HCT116 (cell line): ENCODE results near the gene SLC66A1. TPM values are rescaled to one million over a fixed set of nuclear protein-coding genes. Genes with fewer than 3 reads are reported as not detected.

Experiments
- ATAC-seq: fragments of 200-7000 bp; cut with Tn5 transposase; 2 replicates; pipeline ENCODE4 v1.9.1; 2020; ENCODE audit warnings: mild to moderate bottlenecking, moderate library complexity
- BruUV-seq: library from RNA; stranded (reverse); fragments of 400-500 nt; replicated peaks from 2 replicates; lab custom pipeline; 2021; lab: Mats Ljungman, UMichigan
- CTCF ChIA-PET: fragments of 300-600 bp; sonication (Branson Sonifier 250); formaldehyde crosslinking; loops from one replicate; lab custom pipeline; 2021; ENCODE audit warnings: antibody characterized with exemption; lab: Charles Lee
- POLR2A ChIA-PET: fragments of 300-600, 350-600 bp; sonication (Branson Sonifier 250); formaldehyde crosslinking; loops from one replicate; lab custom pipeline; 2021; ENCODE audit warnings: antibody characterized with exemption; lab: Charles Lee
- RAD21 ChIA-PET, 2 experiments: fragments of 300-600 bp; sonication (Branson Sonifier 250); formaldehyde crosslinking; loops; one replicate each; lab custom pipeline; 2023; ENCODE audit warnings: low total read pairs in 2 of 2; ENCODE audit not compliant: uncharacterized antibody in 2 of 2, unreplicated experiment in 2 of 2, low non-redundant PET in 1 of 2; lab: Charles Lee
- DNase-seq: peaks from one replicate; pipeline ENCODE4 v3.0.0-alpha.2; 2010; ENCODE audit warnings: low read depth, low spot score
- H2AFZ ChIP-seq: fragments of 200-600 bp; shearing (Covaris generic), sonication (generic); 2 replicates; pipeline ENCODE4 v1.6.1; 2017; ENCODE audit warnings: low read depth, mixed run types, mixed read lengths, antibody characterized with exemption, low read length; ENCODE audit not compliant: poor library complexity, severe bottlenecking
- H3K27ac ChIP-seq: 2 replicates; pipeline ENCODE4 v1.5.1; 2012; ENCODE audit warnings: low read depth, low read length
- H3K27me3 ChIP-seq: fragments of 200-600 bp; sonication (generic); 2 replicates; pipeline ENCODE4 v1.6.1; 2016; ENCODE audit warnings: mixed run types, low read length, mixed read lengths; ENCODE audit not compliant: insufficient read depth
- H3K36me3 ChIP-seq, 2 experiments: fragments of 200-500 bp in 1 of 2; fragments of 200-600 bp in 1 of 2; sonication (Bioruptor generic) in 1 of 2; sonication (generic) in 1 of 2; 2 replicates each; pipeline versions ENCODE4 v1.5.1 to v1.6.1; 2014 to 2016; ENCODE audit warnings: low read length in 2 of 2, inconsistent platforms in 1 of 2, mixed read lengths in 1 of 2, mixed run types in 1 of 2; ENCODE audit not compliant: insufficient read depth in 2 of 2, control insufficient read depth in 1 of 2
- H3K4me1 ChIP-seq, 2 experiments: fragments of 200-600 bp in 1 of 2; sonication (generic) in 1 of 2; 2 replicates each; pipeline versions ENCODE4 v1.5.1 to v1.6.1; 2012 to 2017; ENCODE audit warnings: low read length in 2 of 2, inconsistent platforms in 1 of 2, mild to moderate bottlenecking in 1 of 2, mixed read lengths in 1 of 2, mixed run types in 1 of 2, moderate library complexity in 1 of 2; ENCODE audit not compliant: insufficient read depth in 2 of 2, control insufficient read depth in 1 of 2
- H3K4me2 ChIP-seq: fragments of 200-600 bp; sonication (generic); 2 replicates; pipeline ENCODE4 v1.6.1; 2017; ENCODE audit warnings: mixed run types, low read length, mixed read lengths
- H3K4me3 ChIP-seq, 2 experiments: fragments of 200-600 bp in 1 of 2; sonication (generic) in 1 of 2; replicated peaks in 1 of 2; 2 replicates each; pipeline ENCODE4 v1.5.1; 2011 to 2016; ENCODE audit warnings: low read length in 2 of 2, control low read depth in 1 of 2, low read depth in 1 of 2, mild to moderate bottlenecking in 1 of 2, mixed read lengths in 1 of 2, mixed run types in 1 of 2
- H3K79me2 ChIP-seq: fragments of 200-600 bp; sonication (generic); 2 replicates; pipeline ENCODE4 v1.6.1; 2017; ENCODE audit warnings: mild to moderate bottlenecking, mixed run types, low read length, moderate library complexity, mixed read lengths; ENCODE audit not compliant: insufficient read depth
- H3K9ac ChIP-seq: fragments of 200-600 bp; sonication (generic); 2 replicates; pipeline ENCODE4 v1.6.1; 2016; ENCODE audit warnings: low read length, mixed read lengths
- H3K9me2 ChIP-seq: fragments of 200-600 bp; sonication (generic), shearing (Covaris generic); 2 replicates; pipeline ENCODE4 v1.6.1; 2017; ENCODE audit warnings: mixed run types, mild to moderate bottlenecking, moderate library complexity; ENCODE audit not compliant: insufficient read depth
- H3K9me3 ChIP-seq, 2 experiments: fragments of 200-500 bp in 1 of 2; fragments of 200-600 bp in 1 of 2; sonication (Bioruptor generic) in 1 of 2; sonication (generic) in 1 of 2; 2 replicates each; pipeline ENCODE4 v1.6.1; 2014 to 2017; ENCODE audit warnings: low read length in 2 of 2, mixed read lengths in 2 of 2, inconsistent platforms in 1 of 2, low read depth in 1 of 2, mild to moderate bottlenecking in 1 of 2, mixed run types in 1 of 2, moderate library complexity in 1 of 2; ENCODE audit not compliant: control insufficient read depth in 1 of 2, insufficient read depth in 1 of 2
- H4K20me1 ChIP-seq: fragments of 200-600 bp; sonication (generic), shearing (Covaris generic); 2 replicates; pipeline ENCODE4 v1.6.1; 2017; ENCODE audit warnings: mixed run types, mild to moderate bottlenecking, moderate library complexity; ENCODE audit not compliant: insufficient read depth
- ATF3 ChIP-seq: IDR thresholded peaks from 2 replicates; pipeline ENCODE4 v1.6.1; 2012
- CBX3 ChIP-seq: IDR thresholded peaks from 2 replicates; pipeline ENCODE4 v1.6.1; 2012; ENCODE audit warnings: low read depth
- ELF1 ChIP-seq: IDR thresholded peaks from 2 replicates; pipeline ENCODE4 v1.6.1; 2012; ENCODE audit warnings: low read depth, borderline replicate concordance
- EZH2phosphoT487 ChIP-seq: fragments of 200-600 bp; IDR thresholded peaks from 2 replicates; pipeline ENCODE4 v1.6.1; 2018; ENCODE audit warnings: antibody characterized with exemption, borderline replicate concordance
- JUND ChIP-seq: IDR thresholded peaks from 2 replicates; pipeline ENCODE4 v1.6.1; 2012
- MAX ChIP-seq: IDR thresholded peaks from 2 replicates; pipeline ENCODE4 v1.6.1; 2012
- RAD21 ChIP-seq: IDR thresholded peaks from 2 replicates; pipeline ENCODE4 v1.6.1; 2012; ENCODE audit warnings: low read depth, mild to moderate bottlenecking
- REST ChIP-seq: IDR thresholded peaks from 2 replicates; pipeline ENCODE4 v1.6.1; 2012; ENCODE audit warnings: low read depth
- SIN3A ChIP-seq: IDR thresholded peaks from 2 replicates; pipeline ENCODE4 v1.6.1; 2012; ENCODE audit warnings: low read depth
- SP1 ChIP-seq: IDR thresholded peaks from 2 replicates; pipeline ENCODE4 v1.6.1; 2012; ENCODE audit warnings: low read depth
- TCF7L2 ChIP-seq: IDR thresholded peaks from 2 replicates; pipeline ENCODE4 v1.7.0; 2011; ENCODE audit warnings: borderline replicate concordance, inconsistent platforms; ENCODE audit not compliant: insufficient read depth, insufficient read length; ENCODE audit errors: extremely low read depth
- ZBTB33 ChIP-seq: IDR thresholded peaks from 2 replicates; pipeline ENCODE4 v1.6.1; 2011; ENCODE audit warnings: mild to moderate bottlenecking, low read length, moderate library complexity; ENCODE audit not compliant: insufficient replicate concordance; ENCODE audit errors: extremely low read depth
- ZFX ChIP-seq: fragments of 450-650 bp; IDR thresholded peaks from 2 replicates; pipeline ENCODE4 v1.6.1; 2017
- intact Hi-C: fragments of 100-400 bp; cut with micrococcal nuclease; formaldehyde crosslinking; loops from 2 replicates; pipeline ENCODE4 v1.10.0; 2022
- total RNA-seq: library from RNA; stranded (reverse); gene quantifications from one replicate; pipeline ENCODE4 v1.2.1, GENCODE V29; 2021; ENCODE audit not compliant: unreplicated experiment

Gene SLC66A1
- total RNA-seq, 1 experiment from 2014 or later, result 11.1 TPM

GRCh38 chr1:19309123-19309813 lies 2.9 kb upstream of the SLC66A1 start:
- TF ChIP-seq MAX (no peak), ELF1 (no peak), SP1 (no peak), TCF7L2 (no peak), CBX3 (no peak), ZFX (no peak), JUND (no peak), SIN3A (no peak), EZH2phosphoT487 (no peak)
- Histone ChIP-seq H3K27me3 (no peaks in the 10 kb centered on the region), H3K9me3 (no peaks in the 10 kb centered on the region), H3K4me3 (no peak overlapping the region), H3K9ac (no peak overlapping the region), H3K9me2 (no peaks in the 10 kb centered on the region), H3K4me2 (no peak overlapping the region), H3K4me1 (peaks cover 13 to 29% of the 10 kb centered on the region in 2 experiments; a peak in 3 of 4 replicates), H3K36me3 (peaks cover 20% of the 10 kb centered on the region in 2 experiments), H3K27ac (no peak overlapping the region), H2AFZ (no peak overlapping the region), H4K20me1 (no peaks in the 10 kb centered on the region), H3K79me2 (peaks cover 33% of the 10 kb centered on the region)
- CTCF ChIA-PET, result no interaction called here
- intact Hi-C loops, result no loop called here
- RAD21 ChIA-PET, result no interaction called here
- ATAC-seq (no peak), DNase-seq (no peak)
- no TSS peak for BruUV-seq
- POLR2A ChIA-PET, result no interaction called here

GRCh38 chr1:19310061-19310460 lies 2.1 kb upstream of the SLC66A1 start:
- H3K27me3 ChIP-seq, result no peaks in the 10 kb centered on the region
- no peaks in the 10 kb centered on the region for H3K9me2 ChIP-seq
- no peak overlapping the region for H3K9ac ChIP-seq
- H3K9me3 ChIP-seq, result no peaks in the 10 kb centered on the region
- H2AFZ ChIP-seq, result no peak overlapping the region
- BruUV-seq, result no TSS peak
- H3K79me2 ChIP-seq, result peaks cover 33% of the 10 kb centered on the region
- no peak overlapping the region for H3K4me2 ChIP-seq
- H3K27ac ChIP-seq, result no peak overlapping the region
- H3K4me3 ChIP-seq, result no peak overlapping the region
- intact Hi-C loops, result no loop called here
- CTCF ChIA-PET, result no interaction called here
- no peaks in the 10 kb centered on the region for H4K20me1 ChIP-seq
- peaks cover 14 to 37% of the 10 kb centered on the region in 2 experiments; a peak in 3 of 4 replicates for H3K4me1 ChIP-seq
- ATAC-seq, result no peak
- POLR2A ChIA-PET, result no interaction called here
- H3K36me3 ChIP-seq, result peaks cover 14 to 17% of the 10 kb centered on the region in 2 experiments
- RAD21 ChIA-PET, result no interaction called here
- DNase-seq, result no peak
- TF ChIP-seq RAD21 (no peak), ZFX (no peak), ATF3 (no peak), REST (no peak), JUND (no peak), ZBTB33 (no peak), EZH2phosphoT487 (no peak), ELF1 (no peak)
